Astrocyte (in vitro differentiated cells and primary cell): ENCODE results near the gene CORIN. TPM values are rescaled to one million over a fixed set of nuclear protein-coding genes. Genes with fewer than 3 reads are reported as not detected.

ENCODE experiments used
- DNase-seq: peaks from one replicate; pipeline ENCODE4 v3.0.0-alpha.2; 2010; ENCODE audit warnings: low read depth
- FAIRE-seq: peaks from 2 replicates; lab custom pipeline; 2011; peaks lifted over from hg19 to GRCh38; lab: Jason Lieb, UNC
- H2AFZ ChIP-seq: 2 replicates; pipeline ENCODE4 v1.6.0; 2012; ENCODE audit warnings: low read depth, low read length, inconsistent platforms
- H3K27ac ChIP-seq: 2 replicates; pipeline ENCODE4 v1.5.1; 2011; ENCODE audit warnings: low read depth, low read length, inconsistent platforms
- H3K27me3 ChIP-seq: 2 replicates; pipeline ENCODE4 v1.6.0; 2011; ENCODE audit warnings: low read length, inconsistent platforms; ENCODE audit not compliant: insufficient read depth
- H3K36me3 ChIP-seq: 2 replicates; pipeline ENCODE4 v1.5.1; 2011; ENCODE audit warnings: low read length, inconsistent platforms; ENCODE audit not compliant: insufficient read depth
- H3K4me1 ChIP-seq: 2 replicates; pipeline ENCODE4 v1.5.1; 2011; ENCODE audit warnings: low read length, inconsistent platforms; ENCODE audit not compliant: insufficient read depth
- H3K4me2 ChIP-seq: 2 replicates; pipeline ENCODE4 v1.6.0; 2012; ENCODE audit warnings: low read length, inconsistent platforms
- H3K4me3 ChIP-seq: 2 replicates; pipeline ENCODE4 v1.5.1; 2011; ENCODE audit warnings: low read depth, mild to moderate bottlenecking, low read length, inconsistent platforms; ENCODE audit not compliant: insufficient read depth
- H3K79me2 ChIP-seq: 2 replicates; pipeline ENCODE4 v1.6.0; 2012; ENCODE audit warnings: mild to moderate bottlenecking, low read length, inconsistent platforms; ENCODE audit not compliant: insufficient read depth
- H3K9ac ChIP-seq: 2 replicates; pipeline ENCODE4 v1.6.0; 2012; ENCODE audit warnings: mild to moderate bottlenecking, low read length, inconsistent platforms
- H3K9me3 ChIP-seq: 2 replicates; pipeline ENCODE4 v1.5.1; 2012; ENCODE audit warnings: low read depth, mild to moderate bottlenecking, low read length, inconsistent platforms; ENCODE audit not compliant: insufficient read depth
- H4K20me1 ChIP-seq: 2 replicates; pipeline ENCODE4 v1.6.0; 2012; ENCODE audit warnings: low read length, inconsistent platforms; ENCODE audit not compliant: insufficient read depth
- H3K27ac Mint-ChIP-seq: one replicate; pipeline ENCODE4 v1.8.0; 2021; ENCODE audit warnings: mild to moderate bottlenecking, mixed read lengths; ENCODE audit not compliant: unreplicated experiment
- H3K27me3 Mint-ChIP-seq: one replicate; pipeline ENCODE4 v1.8.0; 2021; ENCODE audit warnings: low read depth, mixed read lengths; ENCODE audit not compliant: unreplicated experiment
- H3K36me3 Mint-ChIP-seq: one replicate; pipeline ENCODE4 v1.8.0; 2021; ENCODE audit warnings: low read depth, mixed read lengths; ENCODE audit not compliant: unreplicated experiment
- H3K4me1 Mint-ChIP-seq: one replicate; pipeline ENCODE4 v1.8.0; 2021; ENCODE audit warnings: low read depth, mixed read lengths; ENCODE audit not compliant: unreplicated experiment
- H3K4me3 Mint-ChIP-seq: one replicate; pipeline ENCODE4 v1.8.0; 2021; ENCODE audit warnings: mild to moderate bottlenecking, moderate library complexity, mixed read lengths; ENCODE audit not compliant: unreplicated experiment
- H3K9me3 Mint-ChIP-seq: one replicate; pipeline ENCODE4 v1.8.0; 2021; ENCODE audit warnings: mild to moderate bottlenecking, mixed read lengths; ENCODE audit not compliant: unreplicated experiment
- CTCF ChIP-seq: IDR thresholded peaks from 2 replicates; pipeline ENCODE4 v1.5.1; 2011; ENCODE audit warnings: low read depth, mild to moderate bottlenecking, inconsistent platforms, low read length, moderate library complexity; ENCODE audit not compliant: insufficient read depth
- EZH2 ChIP-seq: IDR thresholded peaks from 2 replicates; pipeline ENCODE4 v1.6.1; 2012; ENCODE audit warnings: mild to moderate bottlenecking, low read length, inconsistent platforms; ENCODE audit not compliant: insufficient read depth
- total RNA-seq: library from RNA; stranded (reverse); gene quantifications from 2 replicates; pipeline ENCODE4 v1.2.1, GENCODE V29; 2021

Gene CORIN
- total RNA-seq, 1 donor from 2014 or later = 0.20 TPM

DNA sequence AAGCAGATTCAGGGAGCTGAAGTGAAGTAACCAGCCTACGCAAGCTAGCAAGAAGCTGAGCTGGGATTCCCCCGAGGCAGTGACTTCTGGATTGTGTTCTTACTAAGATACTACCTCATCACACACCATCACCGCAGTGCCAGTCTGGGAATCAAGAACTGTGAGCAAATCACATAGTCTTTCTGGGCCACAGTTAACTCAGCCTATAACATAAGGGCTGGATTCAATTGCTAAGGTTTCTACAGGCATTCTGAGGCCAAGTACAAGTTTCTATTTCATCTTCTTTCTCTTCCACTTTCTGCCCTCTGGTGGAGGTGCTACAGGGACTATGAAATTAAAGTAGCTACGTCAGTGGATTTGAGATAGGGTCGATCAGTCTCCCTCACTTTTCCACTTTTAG, 1.4 kb upstream of the CORIN start:
- Histone ChIP-seq H3K79me2 (no peaks in the 10 kb centered on the region), H3K9ac (no peak overlapping the region), H3K4me3 (no peak overlapping the region), H4K20me1 (no peaks in the 10 kb centered on the region), H2AFZ (no peak overlapping the region), H3K4me2 (no peak overlapping the region), H3K27me3 (no peaks in the 10 kb centered on the region), H3K4me1 (peaks cover 13% of the 10 kb centered on the region), H3K36me3 (no peaks in the 10 kb centered on the region), H3K9me3 (no peaks in the 10 kb centered on the region), H3K27ac (no peak overlapping the region)
- FAIRE-seq (no peak), DNase-seq (no peak)
- H3K4me3 Mint-ChIP-seq = no peak overlapping the region
- TF ChIP-seq CTCF = peak; percentile 26
- no peak for TF ChIP-seq EZH2
- peaks cover 11% of the 10 kb centered on the region for H3K4me1 Mint-ChIP-seq
- H3K27me3 Mint-ChIP-seq = peaks cover 4% of the 10 kb centered on the region
- H3K27ac Mint-ChIP-seq = no peak overlapping the region
- peaks cover 3% of the 10 kb centered on the region for H3K36me3 Mint-ChIP-seq
- H3K9me3 Mint-ChIP-seq = no peaks in the 10 kb centered on the region

- Histone ChIP-seq H3K36me3 (no peaks in the 10 kb centered on the region), H3K4me1 (peaks cover 13% of the 10 kb centered on the region), H3K9me3 (no peaks in the 10 kb centered on the region), H3K79me2 (no peaks in the 10 kb centered on the region), H2AFZ (no peak overlapping the region), H3K27ac (no peak overlapping the region), H3K4me2 (peak overlapping the region; percentile 99), H3K4me3 (no peak overlapping the region), H3K27me3 (no peaks in the 10 kb centered on the region), H4K20me1 (no peaks in the 10 kb centered on the region), H3K9ac (no peak overlapping the region)
- TF ChIP-seq CTCF (no peak), EZH2 (no peak)
- FAIRE-seq = no peak
- Mint-ChIP-seq H3K27me3 (peaks cover 4% of the 10 kb centered on the region), H3K36me3 (peaks cover 3% of the 10 kb centered on the region), H3K27ac (no peak overlapping the region), H3K9me3 (no peaks in the 10 kb centered on the region), H3K4me1 (peaks cover 11% of the 10 kb centered on the region), H3K4me3 (no peak overlapping the region)
- no peak for DNase-seq
Measured at GRCh38 chr4:47838445-47838844, 578 bp upstream of the CORIN start.

- H3K27ac Mint-ChIP-seq = no peak overlapping the region
- FAIRE-seq = no peak
- no peak for DNase-seq
- Histone ChIP-seq H3K27ac (no peak overlapping the region), H3K27me3 (no peaks in the 10 kb centered on the region), H3K36me3 (no peaks in the 10 kb centered on the region), H3K4me1 (peaks cover 13% of the 10 kb centered on the region), H3K9me3 (no peaks in the 10 kb centered on the region), H3K9ac (peak overlapping the region; percentile 77), H2AFZ (peak overlapping the region; percentile 89), H4K20me1 (no peaks in the 10 kb centered on the region), H3K4me2 (peak overlapping the region; percentile 99), H3K4me3 (peak overlapping the region; percentile 67), H3K79me2 (no peaks in the 10 kb centered on the region)
- peak overlapping the region; percentile 80 for H3K4me3 Mint-ChIP-seq
- TF ChIP-seq CTCF (no peak), EZH2 (no peak)
- peaks cover 4% of the 10 kb centered on the region for H3K27me3 Mint-ChIP-seq
- H3K4me1 Mint-ChIP-seq = peaks cover 11% of the 10 kb centered on the region
- H3K9me3 Mint-ChIP-seq = peaks cover 8% of the 10 kb centered on the region
- no peaks in the 10 kb centered on the region for H3K36me3 Mint-ChIP-seq
Measured at GRCh38 chr4:47837094-47837907, 566 bp downstream of the CORIN start.
